Panc1 (cell line): ENCODE measurements around the gene OR52E6. TPM values are rescaled to one million over a fixed set of nuclear protein-coding genes. Genes with fewer than 3 reads are reported as not detected.

ENCODE experiments used
- ATAC-seq: fragments of 200-7000 bp; cut with Tn5 transposase; 2 replicates; pipeline ENCODE4 v1.9.1; 2020; ENCODE audit warnings: mild to moderate bottlenecking, moderate library complexity
- BruUV-seq: library from RNA; stranded (reverse); fragments of 400-500 nt; replicated peaks from 2 replicates; lab custom pipeline; 2021; lab: Mats Ljungman, UMichigan
- CTCF ChIA-PET: fragments of 300-600 bp; sonication (Branson Sonifier 250); formaldehyde crosslinking; loops from one replicate; lab custom pipeline; 2022; ENCODE audit warnings: antibody characterized with exemption; lab: Charles Lee
- POLR2A ChIA-PET: fragments of 300-600 bp; sonication (Branson Sonifier 250); formaldehyde crosslinking; loops from one replicate; lab custom pipeline; 2022; ENCODE audit warnings: antibody characterized with exemption; lab: Charles Lee
- DNase-seq: peaks from one replicate; pipeline ENCODE4 v3.0.0-alpha.2; 2010; ENCODE audit warnings: low read depth, low spot score
- H3K27ac ChIP-seq: 2 replicates; pipeline ENCODE4 v1.5.1; 2011; ENCODE audit warnings: mild to moderate bottlenecking, low read length, inconsistent platforms
- H3K27me3 ChIP-seq: fragments of 200-500 bp; sonication (Bioruptor generic); 2 replicates; pipeline ENCODE4 v1.6.0; 2014; ENCODE audit warnings: low read length, inconsistent platforms; ENCODE audit not compliant: control insufficient read depth, insufficient read depth
- H3K36me3 ChIP-seq: fragments of 200-500 bp; sonication (Bioruptor generic); 2 replicates; pipeline ENCODE4 v1.5.1; 2014; ENCODE audit warnings: inconsistent platforms, mild to moderate bottlenecking, low read length, moderate library complexity; ENCODE audit not compliant: control insufficient read depth, insufficient read depth
- H3K4me1 ChIP-seq: 2 replicates; pipeline ENCODE4 v1.5.1; 2011; ENCODE audit warnings: inconsistent platforms, mild to moderate bottlenecking, low read length, moderate library complexity; ENCODE audit not compliant: control insufficient read depth, insufficient read depth
- H3K4me3 ChIP-seq, 2 experiments: 2 replicates each; pipeline ENCODE4 v1.5.1; 2011 to 2012; ENCODE audit warnings: low read depth in 2 of 2, low read length in 2 of 2, mild to moderate bottlenecking in 2 of 2, inconsistent platforms in 1 of 2, moderate library complexity in 1 of 2
- H3K9me3 ChIP-seq: fragments of 200-500 bp; sonication (Bioruptor generic); 2 replicates; pipeline ENCODE4 v1.5.1; 2014; ENCODE audit warnings: low read depth, mild to moderate bottlenecking, inconsistent platforms, low read length, moderate library complexity; ENCODE audit not compliant: control insufficient read depth, insufficient read depth
- POLR2AphosphoS5 ChIP-seq: IDR thresholded peaks from 2 replicates; pipeline ENCODE4 v1.6.1; 2012; ENCODE audit warnings: mild to moderate bottlenecking, low read depth, low read length, moderate library complexity
- SIN3A ChIP-seq: IDR thresholded peaks from 2 replicates; pipeline ENCODE4 v1.6.1; 2012; ENCODE audit warnings: low read depth, mild to moderate bottlenecking, low read length, moderate library complexity, borderline replicate concordance; ENCODE audit not compliant: insufficient read depth
- TCF7L2 ChIP-seq: IDR thresholded peaks from 2 replicates; pipeline ENCODE4 v1.6.1; 2011; ENCODE audit warnings: mild to moderate bottlenecking, low read depth, low read length, inconsistent platforms
- in situ Hi-C: cut with HindIII; loops from 2 replicates; pipeline ENCODE4 v1.10.0; 2016; ENCODE audit warnings: low sequenced_read_pairs, low pct_unique_long_range_greater_than_20kb
- intact Hi-C: fragments of 100-400 bp; cut with micrococcal nuclease; formaldehyde crosslinking; loops from one replicate; pipeline ENCODE4 v1.10.0; 2022; ENCODE audit not compliant: unreplicated experiment
- total RNA-seq: library from RNA; stranded (reverse); gene quantifications from one replicate; pipeline ENCODE4 v1.2.1, GENCODE V29; 2021; ENCODE audit not compliant: unreplicated experiment
- TF ChIP-seq, protein P1 (sequence below), 2 experiments: IDR thresholded peaks; 2 replicates each; pipeline ENCODE4 v1.6.1; 2011 to 2012; ENCODE audit warnings: low read depth in 2 of 2, control low read depth in 1 of 2, low read length in 1 of 2, mild to moderate bottlenecking in 1 of 2, moderate library complexity in 1 of 2; ENCODE audit not compliant: insufficient read depth in 1 of 2
- TF ChIP-seq, protein P2 (sequence below): fragments of 450-650 bp; IDR thresholded peaks from 2 replicates; pipeline ENCODE4 v1.5.1; 2017; ENCODE audit warnings: mild to moderate bottlenecking

Gene OR52E6
- total RNA-seq, 1 experiment from 2014 or later: not detected

DNA sequence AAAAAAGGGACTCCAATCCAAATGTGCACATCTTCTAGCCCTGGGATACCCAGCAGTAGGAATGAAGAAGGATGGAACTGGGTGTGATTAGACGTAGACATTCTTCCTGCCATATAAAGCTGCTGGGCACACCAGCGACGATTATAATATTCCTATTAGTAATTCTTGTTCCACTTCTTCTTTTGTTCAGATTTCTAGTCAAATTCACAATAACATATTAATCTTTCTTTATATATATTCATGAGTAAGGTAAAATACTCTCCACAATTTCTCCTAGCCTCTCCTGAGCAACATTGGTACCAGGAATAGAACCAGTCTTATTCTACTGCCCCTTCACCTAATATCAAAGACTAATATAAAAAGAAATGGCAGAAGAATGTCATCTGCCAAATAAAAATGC is 15.9 kb upstream of the OR52E6 start, which contains the start of gene OR52E8:
Gene OR52E8 (minus strand): TSS at position 101 of the 400 bp plus-strand sequence. CDS start 0 bp downstream, at position 101.
- CTCF ChIA-PET: no interaction called here
- H3K36me3 ChIP-seq: no peaks in the 10 kb centered on the region
- no peak for ATAC-seq

DNA sequence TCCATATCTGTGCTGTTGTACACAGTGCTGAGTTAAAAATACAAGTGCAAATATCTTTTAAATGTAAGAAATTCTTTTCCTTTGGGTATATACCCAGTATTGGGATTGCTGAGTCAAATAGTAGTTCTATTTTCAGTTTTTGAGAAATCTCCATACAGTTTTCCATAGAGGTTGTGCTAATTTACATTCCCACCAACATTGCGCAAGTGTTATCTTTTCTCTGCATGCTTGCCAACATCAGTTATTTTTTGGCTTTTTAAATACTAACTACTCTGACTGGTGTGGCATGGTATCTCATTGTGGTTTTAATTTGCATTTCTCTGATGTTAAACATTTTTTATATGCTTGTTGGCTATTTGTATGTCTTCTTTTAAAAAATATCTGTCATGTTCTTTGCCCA is 9.3 kb upstream of the OR52E6 start:
- H3K27me3 ChIP-seq: no peaks in the 10 kb centered on the region
- ChIA-PET POLR2A (no interaction called here), CTCF (no interaction called here)
- ATAC-seq (no peak), DNase-seq (no peak)
- intact Hi-C loops: no loop called here
- no peaks in the 10 kb centered on the region for H3K9me3 ChIP-seq
- no peak overlapping the region for H3K4me3 ChIP-seq
- H3K4me1 ChIP-seq: no peaks in the 10 kb centered on the region
- in situ Hi-C loops: no loop called here
- BruUV-seq: no TSS peak
- H3K27ac ChIP-seq: no peak overlapping the region
- H3K36me3 ChIP-seq: no peaks in the 10 kb centered on the region
- TF ChIP-seq POLR2AphosphoS5 (no peak), SIN3A (no peak), TCF7L2 (no peak)
- TF ChIP-seq, protein P1, sequence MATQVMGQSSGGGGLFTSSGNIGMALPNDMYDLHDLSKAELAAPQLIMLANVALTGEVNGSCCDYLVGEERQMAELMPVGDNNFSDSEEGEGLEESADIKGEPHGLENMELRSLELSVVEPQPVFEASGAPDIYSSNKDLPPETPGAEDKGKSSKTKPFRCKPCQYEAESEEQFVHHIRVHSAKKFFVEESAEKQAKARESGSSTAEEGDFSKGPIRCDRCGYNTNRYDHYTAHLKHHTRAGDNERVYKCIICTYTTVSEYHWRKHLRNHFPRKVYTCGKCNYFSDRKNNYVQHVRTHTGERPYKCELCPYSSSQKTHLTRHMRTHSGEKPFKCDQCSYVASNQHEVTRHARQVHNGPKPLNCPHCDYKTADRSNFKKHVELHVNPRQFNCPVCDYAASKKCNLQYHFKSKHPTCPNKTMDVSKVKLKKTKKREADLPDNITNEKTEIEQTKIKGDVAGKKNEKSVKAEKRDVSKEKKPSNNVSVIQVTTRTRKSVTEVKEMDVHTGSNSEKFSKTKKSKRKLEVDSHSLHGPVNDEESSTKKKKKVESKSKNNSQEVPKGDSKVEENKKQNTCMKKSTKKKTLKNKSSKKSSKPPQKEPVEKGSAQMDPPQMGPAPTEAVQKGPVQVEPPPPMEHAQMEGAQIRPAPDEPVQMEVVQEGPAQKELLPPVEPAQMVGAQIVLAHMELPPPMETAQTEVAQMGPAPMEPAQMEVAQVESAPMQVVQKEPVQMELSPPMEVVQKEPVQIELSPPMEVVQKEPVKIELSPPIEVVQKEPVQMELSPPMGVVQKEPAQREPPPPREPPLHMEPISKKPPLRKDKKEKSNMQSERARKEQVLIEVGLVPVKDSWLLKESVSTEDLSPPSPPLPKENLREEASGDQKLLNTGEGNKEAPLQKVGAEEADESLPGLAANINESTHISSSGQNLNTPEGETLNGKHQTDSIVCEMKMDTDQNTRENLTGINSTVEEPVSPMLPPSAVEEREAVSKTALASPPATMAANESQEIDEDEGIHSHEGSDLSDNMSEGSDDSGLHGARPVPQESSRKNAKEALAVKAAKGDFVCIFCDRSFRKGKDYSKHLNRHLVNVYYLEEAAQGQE (IDR thresholded peaks at IDR 0.05; ENCODE audit: insufficient read depth in 1 of 2, low read depth in 2 of 2, low read length in 1 of 2): no peak
- TF ChIP-seq, protein P2, sequence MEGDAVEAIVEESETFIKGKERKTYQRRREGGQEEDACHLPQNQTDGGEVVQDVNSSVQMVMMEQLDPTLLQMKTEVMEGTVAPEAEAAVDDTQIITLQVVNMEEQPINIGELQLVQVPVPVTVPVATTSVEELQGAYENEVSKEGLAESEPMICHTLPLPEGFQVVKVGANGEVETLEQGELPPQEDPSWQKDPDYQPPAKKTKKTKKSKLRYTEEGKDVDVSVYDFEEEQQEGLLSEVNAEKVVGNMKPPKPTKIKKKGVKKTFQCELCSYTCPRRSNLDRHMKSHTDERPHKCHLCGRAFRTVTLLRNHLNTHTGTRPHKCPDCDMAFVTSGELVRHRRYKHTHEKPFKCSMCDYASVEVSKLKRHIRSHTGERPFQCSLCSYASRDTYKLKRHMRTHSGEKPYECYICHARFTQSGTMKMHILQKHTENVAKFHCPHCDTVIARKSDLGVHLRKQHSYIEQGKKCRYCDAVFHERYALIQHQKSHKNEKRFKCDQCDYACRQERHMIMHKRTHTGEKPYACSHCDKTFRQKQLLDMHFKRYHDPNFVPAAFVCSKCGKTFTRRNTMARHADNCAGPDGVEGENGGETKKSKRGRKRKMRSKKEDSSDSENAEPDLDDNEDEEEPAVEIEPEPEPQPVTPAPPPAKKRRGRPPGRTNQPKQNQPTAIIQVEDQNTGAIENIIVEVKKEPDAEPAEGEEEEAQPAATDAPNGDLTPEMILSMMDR: no peak

More for the DNA sequence above, 15.9 kb upstream of the OR52E6 start, which contains the start of gene OR52E8:
- no peak within 1 kb of the TSS for H3K4me3 ChIP-seq
- no peak for DNase-seq
- in situ Hi-C loops: no loop called here
- no peak within 1 kb of the TSS for H3K27ac ChIP-seq
- POLR2A ChIA-PET: no interaction called here
- intact Hi-C loops: no loop called here
- no peaks in the 10 kb centered on the region for H3K4me1 ChIP-seq
- no peaks in the 10 kb centered on the region for H3K27me3 ChIP-seq
- BruUV-seq: no TSS peak
- no peak for TF ChIP-seq TCF7L2
- TF ChIP-seq, protein P2: no peak
- TF ChIP-seq, protein P1 (IDR thresholded peaks at IDR 0.05; ENCODE audit: insufficient read depth in 1 of 2, low read depth in 2 of 2, low read length in 1 of 2): no peak
- no peak for TF ChIP-seq SIN3A
- TF ChIP-seq POLR2AphosphoS5: no peak
- H3K9me3 ChIP-seq: no peaks in the 10 kb centered on the region
